GM12864 (cell line): ENCODE data around the gene RAI1.

Experiments
- DNase-seq: peaks from one replicate; pipeline ENCODE4 v3.0.0-alpha.2; 2011; ENCODE audit warnings: low read depth
- H3K4me3 ChIP-seq: 2 replicates; pipeline ENCODE4 v1.5.1; 2011; ENCODE audit warnings: mild to moderate bottlenecking, low read depth, low read length, control low read depth
- TF ChIP-seq, protein P1 (sequence below): IDR thresholded peaks from 2 replicates; pipeline ENCODE4 v1.5.1; 2011; ENCODE audit warnings: low read depth, mild to moderate bottlenecking, moderate library complexity, low read length, control low read depth, inconsistent platforms; ENCODE audit errors: missing control alignments

Gene RAI1

DNA sequence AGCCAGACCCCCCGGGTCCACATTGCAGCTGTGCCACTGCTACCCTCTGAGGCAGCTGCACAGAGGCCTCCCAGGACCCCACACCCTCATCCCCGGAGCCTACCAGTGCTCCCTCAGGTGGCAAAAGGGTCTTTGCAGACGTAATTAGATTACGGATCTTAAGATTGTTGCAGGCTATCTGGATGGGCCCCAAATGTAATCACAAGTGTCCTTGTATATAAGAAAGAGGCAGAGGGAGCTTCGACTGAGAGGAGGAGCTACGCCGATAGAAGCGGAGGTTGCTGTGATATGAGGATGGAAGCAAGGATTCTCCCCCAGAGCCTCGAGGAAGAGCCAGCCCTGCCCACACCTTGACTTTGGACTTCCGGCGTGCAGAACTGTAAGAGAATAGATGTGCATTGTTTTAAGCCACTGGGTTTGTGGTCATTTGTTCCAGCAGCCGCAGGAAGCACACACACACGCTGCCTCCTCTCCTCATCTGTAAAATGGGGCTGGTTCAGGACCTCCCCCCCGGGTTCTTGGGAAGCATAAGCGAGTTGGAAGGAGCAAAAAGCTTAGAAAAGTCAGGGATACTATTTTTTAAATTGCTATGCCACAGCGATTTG is 10.5 kb upstream of the RAI1 start:
- TF ChIP-seq, protein P1, sequence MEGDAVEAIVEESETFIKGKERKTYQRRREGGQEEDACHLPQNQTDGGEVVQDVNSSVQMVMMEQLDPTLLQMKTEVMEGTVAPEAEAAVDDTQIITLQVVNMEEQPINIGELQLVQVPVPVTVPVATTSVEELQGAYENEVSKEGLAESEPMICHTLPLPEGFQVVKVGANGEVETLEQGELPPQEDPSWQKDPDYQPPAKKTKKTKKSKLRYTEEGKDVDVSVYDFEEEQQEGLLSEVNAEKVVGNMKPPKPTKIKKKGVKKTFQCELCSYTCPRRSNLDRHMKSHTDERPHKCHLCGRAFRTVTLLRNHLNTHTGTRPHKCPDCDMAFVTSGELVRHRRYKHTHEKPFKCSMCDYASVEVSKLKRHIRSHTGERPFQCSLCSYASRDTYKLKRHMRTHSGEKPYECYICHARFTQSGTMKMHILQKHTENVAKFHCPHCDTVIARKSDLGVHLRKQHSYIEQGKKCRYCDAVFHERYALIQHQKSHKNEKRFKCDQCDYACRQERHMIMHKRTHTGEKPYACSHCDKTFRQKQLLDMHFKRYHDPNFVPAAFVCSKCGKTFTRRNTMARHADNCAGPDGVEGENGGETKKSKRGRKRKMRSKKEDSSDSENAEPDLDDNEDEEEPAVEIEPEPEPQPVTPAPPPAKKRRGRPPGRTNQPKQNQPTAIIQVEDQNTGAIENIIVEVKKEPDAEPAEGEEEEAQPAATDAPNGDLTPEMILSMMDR: no peak
- H3K4me3 ChIP-seq: no peak overlapping the region
- no peak for DNase-seq

DNA sequence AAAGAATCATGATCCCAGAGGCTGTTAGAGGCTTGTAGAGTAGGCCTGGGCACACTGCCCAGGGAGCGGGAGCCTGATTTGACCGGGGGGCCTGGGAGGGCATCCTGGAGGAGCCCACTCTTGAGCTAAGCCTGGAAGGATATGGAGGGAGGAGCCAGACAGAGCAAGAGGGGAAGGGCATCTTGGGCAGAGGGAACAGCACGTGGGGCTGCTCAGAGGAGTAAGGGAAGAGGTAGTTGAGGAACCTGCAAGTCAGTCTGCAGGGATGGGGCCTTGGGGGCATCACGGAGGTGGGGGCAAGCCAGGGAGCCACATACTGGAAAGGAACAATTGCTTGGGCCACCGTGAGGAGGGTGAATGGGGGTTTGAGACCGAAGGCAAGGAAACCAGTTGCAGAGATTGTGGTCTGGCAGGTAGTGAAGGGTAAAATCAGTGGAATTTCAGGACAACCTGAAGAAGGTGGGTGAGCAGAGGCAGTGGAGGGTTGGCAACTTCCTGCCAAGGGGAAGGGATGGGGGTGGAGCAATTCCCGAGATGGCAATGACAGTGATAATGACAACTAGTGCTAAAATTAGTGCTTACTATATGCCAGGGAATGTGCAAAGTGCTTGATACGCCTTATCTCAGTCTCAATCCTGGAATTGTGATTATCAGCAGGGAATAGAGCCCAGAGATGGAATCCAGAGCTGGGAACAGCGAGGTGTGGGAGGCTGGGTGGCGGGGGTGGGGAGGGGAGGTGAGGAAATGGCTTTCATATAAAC is 9.7 kb upstream of the RAI1 start:
- TF ChIP-seq, protein P1: no peak
- H3K4me3 ChIP-seq: no peak overlapping the region
- no peak for DNase-seq

DNA sequence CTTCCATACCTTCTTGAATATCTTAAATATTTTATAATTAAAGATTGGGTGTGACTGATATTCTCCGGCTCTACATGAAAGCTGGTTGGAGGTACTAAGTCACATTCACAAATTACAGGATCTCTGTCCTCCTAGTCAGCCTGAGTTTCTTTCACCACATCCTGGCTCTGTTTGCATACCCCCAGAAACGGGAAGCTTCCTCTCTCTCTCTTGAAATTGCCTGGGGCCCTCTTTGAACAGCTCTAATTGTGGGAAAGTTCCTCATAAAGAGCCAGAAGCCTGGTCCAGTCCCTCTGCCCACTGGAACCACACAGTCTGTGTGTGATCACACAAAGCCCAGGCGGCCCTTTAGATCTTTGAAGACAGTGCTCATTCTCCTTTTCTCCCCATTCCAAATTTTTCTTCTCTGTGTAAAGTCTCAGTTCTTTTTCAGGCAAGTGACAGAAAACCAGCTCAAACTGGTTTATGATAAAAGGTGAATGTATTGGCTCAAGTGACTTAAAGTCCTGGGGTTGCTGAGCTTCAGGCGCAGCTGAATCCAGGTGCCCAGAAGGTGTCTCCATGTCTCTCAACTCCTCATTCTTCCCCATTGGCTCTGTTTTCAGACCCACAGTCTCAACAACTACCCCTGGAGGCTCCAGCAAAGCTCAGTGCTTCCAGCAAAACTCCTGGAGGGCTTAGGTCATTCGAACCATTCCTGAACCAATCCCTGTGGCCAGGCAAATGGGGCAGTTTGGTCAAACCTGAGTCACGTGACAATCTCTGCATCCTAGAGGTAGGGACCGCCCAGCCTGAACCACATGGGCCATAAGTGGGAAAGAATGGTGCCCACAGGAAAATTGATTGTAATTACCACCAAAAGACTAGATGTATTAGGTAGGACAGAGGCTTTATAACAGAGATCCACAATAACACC is 8.5 kb upstream of the RAI1 start:
- TF ChIP-seq, protein P1: no peak
- no peak for DNase-seq
- no peak overlapping the region for H3K4me3 ChIP-seq

DNA sequence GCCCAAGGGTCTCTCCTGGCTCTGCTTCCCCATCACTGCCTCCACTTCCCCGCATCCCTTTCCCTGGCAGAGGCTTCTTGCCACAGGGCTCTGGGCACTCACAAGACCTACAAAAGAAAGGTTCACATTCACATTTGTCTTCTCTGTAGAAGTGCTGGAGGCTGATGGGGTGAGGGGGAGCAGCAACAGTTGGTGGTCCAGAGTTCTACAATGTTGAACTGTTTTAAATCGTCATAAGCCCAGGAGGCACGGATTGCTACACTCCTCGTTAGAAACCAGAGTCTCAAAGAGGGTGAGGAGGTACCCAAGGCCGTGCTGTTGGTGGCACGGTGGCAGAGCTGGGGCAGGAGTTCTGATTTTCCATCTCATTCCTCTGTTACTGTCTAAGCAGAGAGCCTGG is 5.8 kb upstream of the RAI1 start:
- H3K4me3 ChIP-seq: no peak overlapping the region
- DNase-seq: no peak
- TF ChIP-seq, protein P1: no peak

DNA sequence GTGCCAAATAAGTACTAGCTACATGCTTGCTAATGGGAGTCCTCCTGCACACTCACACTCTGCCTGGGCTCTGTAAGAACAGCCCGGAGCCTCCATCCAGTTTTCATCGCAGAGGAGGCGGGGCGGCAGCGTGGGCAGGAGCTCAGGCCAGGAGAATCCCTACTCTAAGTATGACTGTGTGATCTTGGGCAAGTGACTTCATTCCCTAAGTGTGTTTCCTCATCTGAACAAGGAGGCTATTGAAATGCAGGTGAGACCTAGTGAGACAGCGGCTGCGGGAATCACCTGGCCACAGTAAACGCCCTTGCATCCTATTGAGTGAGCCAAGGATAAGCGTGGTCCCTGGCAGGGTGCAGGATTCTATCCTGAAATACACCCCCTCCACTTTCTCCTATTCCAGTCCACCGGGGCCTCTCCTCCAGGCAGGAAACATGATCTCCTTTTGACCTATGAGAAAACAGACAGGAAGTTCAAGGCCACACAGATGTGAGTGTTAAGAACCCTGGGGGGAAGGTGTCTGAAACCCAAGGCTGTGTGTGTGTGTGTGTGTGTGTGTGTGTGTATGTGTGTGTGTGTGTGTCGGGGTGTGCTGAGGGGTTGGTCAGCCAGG is 5.2 kb upstream of the RAI1 start:
- no peak overlapping the region for H3K4me3 ChIP-seq
- DNase-seq: no peak
- TF ChIP-seq, protein P1: no peak

DNA sequence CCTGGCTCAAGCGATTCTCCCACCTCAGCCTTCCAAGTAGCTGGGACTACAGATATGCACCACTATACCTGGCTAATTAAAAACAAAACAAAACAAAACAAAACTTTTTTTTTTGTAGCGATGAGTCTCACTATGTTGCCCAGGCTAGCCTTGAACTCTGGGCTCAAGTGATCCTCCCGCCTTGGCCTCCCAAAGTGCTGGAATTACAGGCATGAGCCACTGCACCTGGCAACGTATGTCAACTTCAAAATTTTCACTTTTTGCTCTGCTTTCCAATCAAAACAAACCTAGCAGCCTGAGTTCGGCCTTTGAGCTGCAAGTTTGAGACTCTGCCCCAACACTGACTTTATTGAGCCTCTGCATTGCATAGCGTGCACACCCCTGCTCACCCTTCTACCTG is 4.5 kb upstream of the RAI1 start:
- no peak for DNase-seq
- H3K4me3 ChIP-seq: no peak overlapping the region
- TF ChIP-seq, protein P1: no peak
